AG10803 (cell line): ENCODE results near the gene PTPRD.
A peak's percentile ranks its signal among the peaks of the same experiment; 100 is the strongest.
"Not testable (repeated sequence)": the region's sequence is repeated elsewhere in the genome, so short reads cannot be mapped to it uniquely, and the experiment has no call there.

Source experiments
- DNase-seq: peaks from one replicate; pipeline ENCODE4 v3.0.0; 2010; ENCODE audit warnings: low read depth
- H3K4me3 ChIP-seq: 2 replicates; pipeline ENCODE4 v1.5.1; 2011; ENCODE audit warnings: mild to moderate bottlenecking, low read length, control low read depth
- TF ChIP-seq, protein P1 (sequence below): conservative IDR thresholded peaks from 2 replicates; pipeline ENCODE4 v1.5.1; 2011; ENCODE audit warnings: mild to moderate bottlenecking, low read length, control low read depth, inconsistent platforms

PTPRD gene

DNA sequence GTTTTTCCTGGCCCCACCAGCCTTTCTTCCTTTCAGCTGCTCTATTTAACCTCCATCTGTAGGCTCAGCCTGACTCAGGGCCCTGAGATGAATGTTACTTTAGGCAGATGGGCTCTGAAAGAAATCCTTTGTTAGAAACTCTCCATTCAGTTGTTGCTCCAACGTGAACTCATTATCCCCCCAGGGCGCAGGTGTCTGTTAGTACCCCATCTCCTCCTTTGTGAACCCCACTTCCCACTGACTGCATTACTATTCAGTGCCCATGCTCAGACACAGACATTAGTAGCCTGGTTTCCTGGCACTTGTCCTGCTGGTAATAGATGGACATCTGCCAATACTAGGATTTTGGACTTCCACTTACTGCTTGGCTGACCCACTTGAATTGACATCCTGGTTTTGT lies 1271.6 kb downstream of the PTPRD start:
- no peak overlapping the region for H3K4me3 ChIP-seq
- TF ChIP-seq, protein P1, sequence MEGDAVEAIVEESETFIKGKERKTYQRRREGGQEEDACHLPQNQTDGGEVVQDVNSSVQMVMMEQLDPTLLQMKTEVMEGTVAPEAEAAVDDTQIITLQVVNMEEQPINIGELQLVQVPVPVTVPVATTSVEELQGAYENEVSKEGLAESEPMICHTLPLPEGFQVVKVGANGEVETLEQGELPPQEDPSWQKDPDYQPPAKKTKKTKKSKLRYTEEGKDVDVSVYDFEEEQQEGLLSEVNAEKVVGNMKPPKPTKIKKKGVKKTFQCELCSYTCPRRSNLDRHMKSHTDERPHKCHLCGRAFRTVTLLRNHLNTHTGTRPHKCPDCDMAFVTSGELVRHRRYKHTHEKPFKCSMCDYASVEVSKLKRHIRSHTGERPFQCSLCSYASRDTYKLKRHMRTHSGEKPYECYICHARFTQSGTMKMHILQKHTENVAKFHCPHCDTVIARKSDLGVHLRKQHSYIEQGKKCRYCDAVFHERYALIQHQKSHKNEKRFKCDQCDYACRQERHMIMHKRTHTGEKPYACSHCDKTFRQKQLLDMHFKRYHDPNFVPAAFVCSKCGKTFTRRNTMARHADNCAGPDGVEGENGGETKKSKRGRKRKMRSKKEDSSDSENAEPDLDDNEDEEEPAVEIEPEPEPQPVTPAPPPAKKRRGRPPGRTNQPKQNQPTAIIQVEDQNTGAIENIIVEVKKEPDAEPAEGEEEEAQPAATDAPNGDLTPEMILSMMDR, result no peak
- DNase-seq, result no peak

DNA sequence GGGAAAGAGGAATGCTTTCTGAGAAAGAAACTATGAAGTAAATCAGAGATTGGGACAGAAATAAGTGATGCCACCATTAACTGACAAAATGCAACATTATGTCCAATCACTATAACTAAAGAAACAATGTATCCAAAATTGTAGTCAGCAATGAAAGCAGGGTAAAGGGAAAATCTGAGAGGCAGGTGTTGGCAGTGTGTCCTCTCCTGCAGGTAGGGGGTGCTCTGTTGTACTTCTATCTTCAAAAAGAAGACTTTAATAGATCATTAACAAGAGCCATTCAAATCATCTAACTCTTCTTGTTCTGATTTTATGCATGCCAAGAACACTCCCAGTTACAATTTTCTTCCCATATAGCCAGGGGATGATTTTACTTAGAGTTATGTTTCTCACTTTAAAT lies 1275.7 kb downstream of the PTPRD start:
- TF ChIP-seq, protein P1, result no peak
- no peak for DNase-seq
- H3K4me3 ChIP-seq, result no peak overlapping the region

DNA sequence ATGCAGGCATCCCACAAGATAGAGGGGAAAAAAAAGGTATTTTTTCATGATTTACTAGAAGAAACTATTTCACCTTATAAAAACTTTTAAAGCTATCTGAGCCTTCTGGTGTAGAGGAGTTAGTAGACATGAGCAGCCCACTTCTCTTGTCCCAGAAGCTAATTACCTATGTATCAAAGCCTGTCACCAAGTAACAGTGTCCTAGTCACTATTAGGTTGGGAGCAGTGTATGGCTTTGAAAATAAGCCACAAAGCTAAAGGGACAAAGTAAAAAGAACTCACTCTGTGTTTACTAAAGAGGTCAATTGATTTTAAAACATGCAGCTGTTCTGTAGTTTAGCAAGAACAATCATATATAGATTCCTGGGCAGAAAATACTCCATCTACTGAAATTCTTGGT lies 1286.1 kb downstream of the PTPRD start:
- no peak for DNase-seq
- H3K4me3 ChIP-seq, result no peak overlapping the region
- TF ChIP-seq, protein P1, result no peak

DNA sequence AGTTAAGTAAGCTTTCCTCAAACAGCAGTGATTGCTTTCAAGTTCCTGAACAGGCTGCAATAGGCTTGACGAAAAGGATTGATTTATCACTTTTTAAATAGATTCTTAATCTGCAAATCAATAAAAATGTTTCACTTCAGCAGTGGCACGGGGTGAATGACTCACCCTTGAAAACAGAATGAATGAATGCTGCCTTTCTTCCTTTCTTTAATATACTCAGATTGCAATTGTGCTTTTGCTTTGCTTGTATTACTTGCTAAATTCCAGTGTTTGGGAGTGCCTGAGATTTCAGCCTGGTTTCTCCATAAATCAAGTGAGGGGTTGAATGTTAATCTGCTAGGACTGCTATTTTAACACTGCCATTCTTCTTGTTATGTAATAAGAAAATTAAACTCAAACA lies 1293.8 kb downstream of the PTPRD start:
- TF ChIP-seq, protein P1, result no peak
- H3K4me3 ChIP-seq, result no peak overlapping the region
- no peak for DNase-seq

DNA sequence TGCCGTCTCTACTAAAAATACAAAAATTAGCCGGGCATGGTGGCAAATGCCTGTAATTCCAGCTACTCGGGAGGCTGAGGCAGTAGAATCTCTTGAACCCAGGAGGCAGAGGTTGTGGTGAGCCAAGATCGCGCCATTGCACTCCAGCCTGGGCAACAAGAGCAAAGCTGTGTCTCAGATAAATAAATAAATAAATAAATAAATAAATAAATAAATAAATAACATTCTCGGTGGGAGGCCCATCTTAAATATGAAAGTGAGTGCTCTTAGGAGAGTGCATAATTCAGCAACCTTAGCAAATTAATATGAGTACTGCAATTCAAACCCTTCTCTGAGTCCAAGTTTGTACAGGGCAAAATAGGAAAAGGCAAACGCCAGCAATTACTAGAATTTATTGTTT lies 1302.1 kb downstream of the PTPRD start:
- not testable (repeated sequence) for H3K4me3 ChIP-seq, DNase-seq

DNA sequence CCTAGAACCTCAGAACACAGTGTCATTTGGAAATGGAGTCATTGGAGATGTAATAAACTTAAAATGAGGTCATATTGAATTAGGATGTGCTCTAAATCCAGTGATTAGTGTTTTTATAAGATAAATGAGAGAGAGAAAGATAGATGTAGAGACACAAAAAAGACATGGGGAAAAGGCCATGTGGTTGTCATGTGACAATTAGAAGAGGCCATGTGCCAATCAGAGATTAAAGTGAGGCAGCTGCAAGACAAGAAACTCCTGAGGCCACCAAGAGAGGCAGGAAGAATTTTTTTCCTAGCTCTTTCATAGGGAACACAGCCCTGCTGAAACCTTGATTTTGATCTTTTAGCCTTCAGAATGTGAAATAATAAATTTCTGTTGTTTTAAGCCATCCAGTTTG lies 1307.2 kb downstream of the PTPRD start:
- DNase-seq, result no peak
- TF ChIP-seq, protein P1, result no peak
- no peak overlapping the region for H3K4me3 ChIP-seq

DNA sequence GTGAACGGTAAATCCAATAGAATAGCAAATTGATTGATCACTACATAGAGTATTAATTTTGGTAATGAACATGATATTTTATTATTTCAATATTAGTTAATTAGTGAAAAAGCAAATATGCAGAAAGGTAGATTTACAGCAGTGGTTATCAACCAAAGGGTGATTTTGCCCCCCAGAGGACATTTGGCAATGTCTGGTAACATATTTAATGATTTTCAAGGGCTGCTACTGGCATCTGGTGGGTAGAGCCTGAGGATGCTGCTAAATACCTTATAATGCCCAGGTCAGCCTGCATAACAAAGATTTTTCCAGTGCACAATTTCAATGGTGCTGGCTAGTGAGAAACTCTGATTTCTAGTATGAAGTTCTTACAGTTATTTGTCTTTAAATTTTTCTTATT lies 1313.7 kb downstream of the PTPRD start:
- TF ChIP-seq, protein P1, result no peak
- H3K4me3 ChIP-seq, result no peak overlapping the region
- no peak for DNase-seq

DNA sequence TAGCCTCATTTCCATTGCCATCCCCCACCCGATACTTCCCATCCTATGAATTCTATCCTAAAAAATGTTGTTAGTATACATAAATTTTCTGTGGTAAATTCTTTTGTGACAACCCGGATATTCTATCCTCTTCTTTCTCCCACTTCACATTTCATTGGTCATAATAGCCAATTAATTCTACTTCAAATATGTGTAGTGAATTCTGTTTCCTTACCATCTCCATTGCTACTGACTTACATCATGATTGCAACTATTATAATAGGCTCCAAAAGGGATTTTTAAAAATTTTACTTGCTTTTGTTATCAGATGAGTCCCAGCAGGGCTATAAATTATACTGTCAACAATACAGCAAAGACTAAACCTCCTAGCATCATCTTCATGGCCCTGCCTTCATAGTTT lies 1326.8 kb downstream of the PTPRD start:
- no peak overlapping the region for H3K4me3 ChIP-seq
- TF ChIP-seq, protein P1, result no peak
- DNase-seq, result peak; percentile 0
